AG08396 (cell line): Measurements from ENCODE around the gene PTPN1.
A peak's percentile ranks its signal among the peaks of the same experiment; 100 is the strongest.
"Not testable (repeated sequence)": the region's sequence is repeated elsewhere in the genome, so short reads cannot be mapped to it uniquely, and the experiment has no call there.

Source experiments
- DNase-seq: peaks from one replicate; pipeline ENCODE4 v3.0.0; 2012; ENCODE audit warnings: low spot score, mixed read lengths

Gene PTPN1

GRCh38 chr20:50481741-50482140 is 28.4 kb upstream of the PTPN1 start:
- no peak for DNase-seq

GRCh38 chr20:50482396-50482981 is 27.7 kb upstream of the PTPN1 start:
- no peak for DNase-seq

GRCh38 chr20:50484271-50484976 is 25.8 kb upstream of the PTPN1 start:
- DNase-seq = no peak

- DNase-seq = no peak
Measured at GRCh38 chr20:50487397-50487796, 22.8 kb upstream of the PTPN1 start.

- no peak for DNase-seq
Measured at GRCh38 chr20:50488236-50488806, 21.9 kb upstream of the PTPN1 start.

GRCh38 chr20:50491168-50491567 is 19.0 kb upstream of the PTPN1 start:
- DNase-seq = no peak

GRCh38 chr20:50491926-50492634 is 18.1 kb upstream of the PTPN1 start:
- DNase-seq = no peak

GRCh38 chr20:50493881-50494253 is 16.3 kb upstream of the PTPN1 start:
- DNase-seq = no peak

- no peak for DNase-seq
Measured at GRCh38 chr20:50494428-50494827, 15.8 kb upstream of the PTPN1 start.

GRCh38 chr20:50496773-50497385 is 13.3 kb upstream of the PTPN1 start:
- DNase-seq = no peak

GRCh38 chr20:50498071-50498776 is 12.0 kb upstream of the PTPN1 start:
- DNase-seq = no peak

- no peak for DNase-seq
Measured at GRCh38 chr20:50499938-50500337, 10.2 kb upstream of the PTPN1 start.

- DNase-seq = no peak
Measured at GRCh38 chr20:50501972-50502745, 8.0 kb upstream of the PTPN1 start.

GRCh38 chr20:50504231-50504823 is 5.9 kb upstream of the PTPN1 start:
- no peak for DNase-seq

GRCh38 chr20:50506270-50506579 is 4.0 kb upstream of the PTPN1 start:
- no peak for DNase-seq

- not testable (repeated sequence) for DNase-seq
Measured at GRCh38 chr20:50507745-50508144, 2.4 kb upstream of the PTPN1 start.

- DNase-seq = peak; percentile 12
Measured at GRCh38 chr20:50508171-50508755, 1.9 kb upstream of the PTPN1 start.

GRCh38 chr20:50510706-50511542 is 741 bp downstream of the PTPN1 start:
- DNase-seq = no peak

GRCh38 chr20:50512323-50512722 is 2.1 kb downstream of the PTPN1 start:
- DNase-seq = no peak
